LoVo (cell line): ENCODE results near the gene IGF2R.

Source experiments
- DNase-seq: peaks from one replicate; pipeline ENCODE4 v3.0.0-alpha.2; 2016; ENCODE audit warnings: low spot score

The IGF2R gene

GRCh38 chr6:160028487-160029275, 59.8 kb downstream of the IGF2R start:
- no peak for DNase-seq

- no peak for DNase-seq
Measured at GRCh38 chr6:160029525-160029924, 60.6 kb downstream of the IGF2R start.

- no peak for DNase-seq
Measured at GRCh38 chr6:160030103-160030502, 61.2 kb downstream of the IGF2R start.

DNA sequence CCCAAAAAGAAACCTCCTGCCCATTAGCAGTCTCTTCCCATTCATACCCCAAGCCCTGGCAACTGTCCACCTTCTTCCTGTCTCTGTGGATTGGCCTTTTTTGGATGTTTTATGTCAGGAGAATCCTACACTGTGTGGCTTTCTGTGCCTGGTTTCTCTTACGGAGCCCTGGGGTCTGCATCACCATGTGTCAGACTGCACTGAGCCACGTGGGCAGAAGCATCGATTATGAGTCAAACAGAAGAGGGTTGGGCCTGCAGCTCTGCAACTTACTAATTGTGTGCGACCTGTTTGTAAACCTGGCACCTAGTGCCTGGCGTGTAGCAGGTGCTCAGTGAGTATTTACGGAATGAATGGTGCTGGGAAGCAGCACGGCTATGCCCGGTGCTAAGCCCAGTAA, 62.6 kb downstream of the IGF2R start:
- DNase-seq, result no peak

DNA sequence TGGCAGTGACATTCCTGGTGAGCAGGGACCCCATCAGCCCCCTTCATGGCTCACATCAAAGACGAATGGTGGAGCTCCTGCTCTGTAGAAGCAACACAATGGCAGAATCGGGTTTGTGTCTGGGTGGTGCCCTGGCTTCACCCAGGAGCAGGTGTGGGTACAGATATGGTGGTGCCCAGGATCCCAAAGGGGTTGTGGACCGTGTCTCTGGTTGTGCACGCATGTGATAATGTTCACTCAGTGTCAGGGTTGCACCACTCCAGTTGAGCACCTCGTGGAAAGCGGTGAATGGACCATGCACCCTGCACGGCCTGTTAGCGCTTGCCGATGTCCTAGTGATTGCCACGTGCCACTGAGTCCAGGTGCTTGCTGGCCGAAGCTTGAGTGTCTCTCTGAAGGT, 63.0 kb downstream of the IGF2R start:
- DNase-seq, result no peak

GRCh38 chr6:160032538-160032937, 63.7 kb downstream of the IGF2R start:
- no peak for DNase-seq

DNA sequence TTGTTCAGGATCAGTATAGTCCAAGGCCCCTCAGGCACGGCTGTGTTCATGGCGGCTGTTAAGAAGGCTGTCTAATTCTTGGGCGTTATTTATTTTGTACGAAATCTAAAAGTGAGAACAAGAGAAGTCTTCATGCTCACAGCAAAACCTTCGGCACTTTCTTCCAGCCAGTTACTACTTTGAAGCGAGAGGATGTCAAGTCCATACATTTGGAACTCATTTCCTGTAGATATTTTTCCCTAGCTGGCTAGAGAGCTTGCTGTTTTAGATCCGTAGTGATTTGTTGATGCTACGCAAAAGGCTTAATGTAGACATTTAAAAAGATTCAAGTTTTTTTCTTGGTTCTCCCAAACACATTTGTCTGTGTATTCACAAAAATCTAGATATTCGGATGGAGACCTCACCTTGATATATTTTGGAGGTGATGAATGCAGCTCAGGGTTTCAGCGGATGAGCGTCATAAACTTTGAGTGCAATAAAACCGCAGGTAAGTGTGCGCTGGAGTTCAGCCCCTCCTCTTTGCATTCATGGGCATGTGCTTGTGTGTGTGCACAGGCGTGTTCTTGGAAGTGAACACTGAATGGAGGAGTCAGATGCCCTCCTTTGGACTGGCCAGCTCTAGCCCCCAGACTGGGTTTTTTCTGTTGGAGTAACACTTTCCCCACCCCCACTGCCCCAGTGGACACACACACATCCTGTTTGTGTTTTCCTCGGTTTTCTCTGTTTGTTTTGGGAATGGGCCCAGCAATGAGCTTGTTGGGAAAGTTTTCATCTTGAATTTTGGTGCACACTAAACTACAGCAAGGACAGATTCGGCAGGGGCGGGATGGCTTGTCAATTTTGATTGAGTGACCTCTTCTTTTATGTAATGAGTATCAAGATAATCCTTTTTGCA, 65.4 kb downstream of the IGF2R start:
- DNase-seq, result no peak

GRCh38 chr6:160035241-160035640, 66.4 kb downstream of the IGF2R start:
- DNase-seq, result no peak

DNA sequence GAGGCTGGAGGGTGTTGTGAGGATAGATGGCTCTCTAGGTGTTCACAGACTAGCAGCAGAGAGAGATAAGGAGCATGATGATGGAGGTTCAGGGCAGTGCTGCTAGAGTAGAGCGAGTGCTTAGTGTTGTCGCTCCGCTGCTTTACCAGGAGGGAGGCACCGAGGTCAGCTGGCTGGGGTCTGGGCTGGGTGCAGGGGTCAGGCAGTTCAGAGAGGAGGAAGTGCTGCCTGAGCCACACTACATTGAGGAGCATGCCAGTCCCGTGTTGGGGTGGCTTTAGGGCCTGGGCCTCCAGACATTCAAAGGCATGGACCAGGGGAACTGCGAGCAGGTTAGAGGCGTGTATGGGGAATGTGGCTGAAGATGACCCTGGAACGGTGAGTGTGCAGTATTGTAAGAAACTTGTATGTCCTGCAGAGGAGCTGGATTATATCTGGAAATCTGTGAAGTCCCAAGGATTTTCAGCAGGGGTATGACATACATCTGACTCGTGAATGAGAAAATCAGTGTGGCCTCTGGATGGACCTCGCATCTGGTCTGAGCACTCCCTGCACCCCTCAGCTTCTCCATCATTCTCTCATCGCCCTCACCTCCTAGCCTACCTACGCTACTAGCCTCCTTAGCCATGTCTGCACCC, 66.9 kb downstream of the IGF2R start:
- DNase-seq, result no peak

DNA sequence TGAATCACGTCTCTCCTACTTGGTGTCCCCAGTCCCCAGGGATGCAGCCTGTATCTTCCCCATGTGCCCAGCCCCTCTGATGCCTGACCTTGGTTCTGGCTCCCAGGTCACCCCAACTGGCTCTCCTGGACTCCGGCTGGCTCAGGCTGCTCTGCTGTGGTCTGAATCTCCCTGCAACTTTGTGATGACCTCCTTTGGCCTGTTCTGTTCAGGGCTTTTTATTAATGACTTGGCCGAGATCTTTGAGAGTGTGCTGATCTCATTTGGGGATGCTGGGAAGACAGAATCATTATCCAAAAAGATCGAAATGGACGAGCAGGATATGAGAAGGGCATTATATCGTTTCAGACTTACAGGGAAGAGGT, 67.4 kb downstream of the IGF2R start:
- DNase-seq, result no peak

GRCh38 chr6:160036790-160037206, 67.9 kb downstream of the IGF2R start:
- DNase-seq, result no peak

DNA sequence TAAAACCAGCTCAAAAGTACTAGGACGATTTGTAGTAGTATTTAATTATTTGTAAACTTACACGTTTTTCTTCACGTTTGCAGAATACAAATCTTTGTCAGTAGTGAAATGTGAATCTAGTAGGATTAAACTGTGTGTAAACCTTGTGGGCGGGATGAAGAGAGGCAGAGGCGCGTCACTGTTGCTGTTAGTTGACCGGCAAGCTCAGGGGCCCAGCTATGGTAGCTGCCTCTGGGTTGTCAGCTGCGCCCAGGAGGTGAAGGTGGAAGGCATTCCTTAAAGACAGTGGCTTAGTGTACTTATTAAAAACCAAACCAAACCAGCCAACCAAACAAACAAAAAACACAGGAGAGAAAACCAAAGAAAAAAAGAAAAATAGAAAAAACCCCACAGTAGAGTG, 69.6 kb downstream of the IGF2R start:
- no peak for DNase-seq

- no peak for DNase-seq
Measured at GRCh38 chr6:160039441-160039840, 70.6 kb downstream of the IGF2R start.

- no peak for DNase-seq
Measured at GRCh38 chr6:160040055-160040454, 71.2 kb downstream of the IGF2R start.

- no peak for DNase-seq
Measured at GRCh38 chr6:160040527-160041264, 71.8 kb downstream of the IGF2R start.

DNA sequence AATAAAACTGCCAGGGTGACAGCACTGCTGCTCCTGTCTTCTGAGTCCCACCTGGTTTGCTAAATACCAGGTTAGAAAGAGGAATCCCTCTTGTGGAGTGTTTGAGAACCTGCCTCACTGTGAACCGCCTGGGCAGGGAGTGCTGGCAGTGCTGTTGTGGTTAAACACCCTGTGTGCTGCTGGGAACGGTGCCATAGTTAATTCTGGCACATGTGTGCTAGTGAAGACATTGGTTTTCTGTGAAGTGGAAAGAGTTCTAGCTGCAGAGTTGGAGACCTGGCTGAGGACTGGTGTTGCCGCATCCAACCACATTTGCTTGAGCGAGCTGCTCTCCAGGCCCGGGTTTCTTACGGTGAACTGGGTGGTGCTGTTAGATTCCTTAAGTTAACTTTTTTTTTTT, 72.7 kb downstream of the IGF2R start:
- no peak for DNase-seq

- DNase-seq, result no peak
Measured at GRCh38 chr6:160042014-160042773, 73.3 kb downstream of the IGF2R start.

- no peak for DNase-seq
Measured at GRCh38 chr6:160042788-160043301, 74.0 kb downstream of the IGF2R start.

- no peak for DNase-seq
Measured at GRCh38 chr6:160043784-160044183, 74.9 kb downstream of the IGF2R start.

- no peak for DNase-seq
Measured at GRCh38 chr6:160044687-160045086, 75.8 kb downstream of the IGF2R start.

GRCh38 chr6:160048471-160048870, 79.6 kb downstream of the IGF2R start:
- no peak for DNase-seq
